Stomach (tissue), 4 donors: ENCODE measurements around the gene HEXD.

ENCODE experiments used
- CTCF ChIP-seq, 7 experiments: fragments of 450-650 bp in 4 of 7; fragments of 200-600 bp in 3 of 7; sonication (generic) in 3 of 7; IDR thresholded peaks; one replicate each; pipeline ENCODE4 v1.5.1; 2016 to 2019; ENCODE audit warnings: antibody characterized with exemption in 7 of 7, control low read depth in 2 of 7, mild to moderate bottlenecking in 1 of 7
- POLR2A ChIP-seq, 4 donors: fragments of 450-650 bp; IDR thresholded peaks; one replicate each; pipeline ENCODE4 v1.6.1; 2016; ENCODE audit warnings: antibody characterized with exemption in 4 of 4, control low read depth in 2 of 4, mild to moderate bottlenecking in 1 of 4, moderate library complexity in 1 of 4

GRCh38 chr17:82370471-82371332, 47.4 kb upstream of the HEXD start:
- TF ChIP-seq POLR2A (IDR thresholded peaks at IDR 0.05) = no peak
- TF ChIP-seq CTCF (IDR thresholded peaks at IDR 0.05) = no peak
